ENCODE results near the gene COL23A1.

COL23A1 gene

DNA sequence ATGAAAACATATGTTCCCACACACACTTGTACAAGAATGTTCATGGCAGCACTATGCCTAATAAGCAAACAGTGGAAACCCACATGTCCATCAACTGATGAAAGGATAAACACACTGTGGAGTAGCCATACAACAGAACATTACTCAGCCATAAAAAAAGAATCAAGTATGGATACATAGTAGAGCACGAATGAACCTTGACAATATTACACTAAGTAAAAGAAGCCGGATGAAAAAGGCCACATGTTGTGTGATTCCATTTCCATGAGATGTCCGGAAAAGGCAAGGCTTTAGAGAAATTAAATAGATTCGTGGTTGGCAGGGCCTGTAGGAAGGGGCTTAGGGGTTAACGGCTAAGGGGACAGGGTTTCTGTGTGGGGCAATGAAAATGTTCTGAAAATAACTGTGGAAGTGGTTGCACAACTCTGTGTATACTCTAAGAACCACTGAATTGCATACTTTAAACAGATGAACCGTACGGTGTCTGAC is 51.4 kb downstream of the COL23A1 start:
- in situ Hi-C loops (cut with MboI; ENCODE audit: low sequenced_read_pairs, unreplicated experiment) = no loop called here
- TF ChIP-seq, protein P1, sequence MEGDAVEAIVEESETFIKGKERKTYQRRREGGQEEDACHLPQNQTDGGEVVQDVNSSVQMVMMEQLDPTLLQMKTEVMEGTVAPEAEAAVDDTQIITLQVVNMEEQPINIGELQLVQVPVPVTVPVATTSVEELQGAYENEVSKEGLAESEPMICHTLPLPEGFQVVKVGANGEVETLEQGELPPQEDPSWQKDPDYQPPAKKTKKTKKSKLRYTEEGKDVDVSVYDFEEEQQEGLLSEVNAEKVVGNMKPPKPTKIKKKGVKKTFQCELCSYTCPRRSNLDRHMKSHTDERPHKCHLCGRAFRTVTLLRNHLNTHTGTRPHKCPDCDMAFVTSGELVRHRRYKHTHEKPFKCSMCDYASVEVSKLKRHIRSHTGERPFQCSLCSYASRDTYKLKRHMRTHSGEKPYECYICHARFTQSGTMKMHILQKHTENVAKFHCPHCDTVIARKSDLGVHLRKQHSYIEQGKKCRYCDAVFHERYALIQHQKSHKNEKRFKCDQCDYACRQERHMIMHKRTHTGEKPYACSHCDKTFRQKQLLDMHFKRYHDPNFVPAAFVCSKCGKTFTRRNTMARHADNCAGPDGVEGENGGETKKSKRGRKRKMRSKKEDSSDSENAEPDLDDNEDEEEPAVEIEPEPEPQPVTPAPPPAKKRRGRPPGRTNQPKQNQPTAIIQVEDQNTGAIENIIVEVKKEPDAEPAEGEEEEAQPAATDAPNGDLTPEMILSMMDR (IDR thresholded peaks at IDR 0.05; ENCODE audit: borderline replicate concordance, control extremely low read depth, extremely low read depth, insufficient read depth, missing control alignments) = no peak
- DNase-seq (ENCODE audit: low spot score) = no peak

DNA sequence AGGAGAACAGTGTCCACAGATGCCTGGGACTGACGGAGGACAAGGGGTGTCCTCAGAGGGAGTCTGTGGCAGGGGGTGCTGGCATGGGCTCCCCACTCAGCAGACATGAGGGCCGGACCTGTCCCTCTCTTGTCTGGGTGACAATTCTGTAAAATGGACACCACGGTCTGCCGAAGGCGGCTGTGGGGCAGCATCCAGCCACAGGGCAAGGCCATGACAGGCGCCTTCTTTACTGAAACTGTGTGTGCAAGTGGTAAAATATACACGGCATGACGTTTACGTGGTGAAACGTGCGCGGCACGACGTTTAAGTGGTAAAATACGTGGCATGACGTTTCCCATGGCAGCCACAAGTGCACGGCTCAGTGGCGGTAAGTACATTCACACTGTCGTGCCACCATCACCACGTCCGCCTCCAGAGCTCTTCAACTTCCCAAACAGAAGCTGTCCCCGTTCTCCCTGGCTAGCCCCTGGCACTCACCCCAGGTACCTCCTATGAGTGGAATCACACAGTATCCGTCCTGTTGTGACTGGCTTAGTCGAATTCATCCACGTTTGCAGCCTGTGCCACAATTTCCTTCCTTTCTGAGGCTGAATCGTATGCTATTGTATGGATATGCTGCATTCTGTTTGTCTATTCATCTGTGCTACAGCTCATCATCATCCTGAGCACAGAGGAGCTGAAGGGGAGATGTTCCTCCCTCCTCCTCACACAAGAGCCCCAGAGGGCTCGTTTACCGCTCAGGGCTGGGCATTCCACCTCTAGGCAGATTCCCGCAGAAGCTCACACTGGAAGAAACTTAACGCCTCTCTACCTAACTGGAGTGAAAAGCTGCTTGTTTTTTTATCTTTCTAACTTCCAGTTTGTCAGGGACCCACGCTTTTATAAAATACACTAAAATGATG is 52.5 kb downstream of the COL23A1 start:
- in situ Hi-C loops (cut with MboI; ENCODE audit: low sequenced_read_pairs, unreplicated experiment) = no loop called here
- no peak for DNase-seq (ENCODE audit: low spot score)
- TF ChIP-seq, protein P1 (IDR thresholded peaks at IDR 0.05; ENCODE audit: borderline replicate concordance, control extremely low read depth, extremely low read depth, insufficient read depth, missing control alignments) = no peak

DNA sequence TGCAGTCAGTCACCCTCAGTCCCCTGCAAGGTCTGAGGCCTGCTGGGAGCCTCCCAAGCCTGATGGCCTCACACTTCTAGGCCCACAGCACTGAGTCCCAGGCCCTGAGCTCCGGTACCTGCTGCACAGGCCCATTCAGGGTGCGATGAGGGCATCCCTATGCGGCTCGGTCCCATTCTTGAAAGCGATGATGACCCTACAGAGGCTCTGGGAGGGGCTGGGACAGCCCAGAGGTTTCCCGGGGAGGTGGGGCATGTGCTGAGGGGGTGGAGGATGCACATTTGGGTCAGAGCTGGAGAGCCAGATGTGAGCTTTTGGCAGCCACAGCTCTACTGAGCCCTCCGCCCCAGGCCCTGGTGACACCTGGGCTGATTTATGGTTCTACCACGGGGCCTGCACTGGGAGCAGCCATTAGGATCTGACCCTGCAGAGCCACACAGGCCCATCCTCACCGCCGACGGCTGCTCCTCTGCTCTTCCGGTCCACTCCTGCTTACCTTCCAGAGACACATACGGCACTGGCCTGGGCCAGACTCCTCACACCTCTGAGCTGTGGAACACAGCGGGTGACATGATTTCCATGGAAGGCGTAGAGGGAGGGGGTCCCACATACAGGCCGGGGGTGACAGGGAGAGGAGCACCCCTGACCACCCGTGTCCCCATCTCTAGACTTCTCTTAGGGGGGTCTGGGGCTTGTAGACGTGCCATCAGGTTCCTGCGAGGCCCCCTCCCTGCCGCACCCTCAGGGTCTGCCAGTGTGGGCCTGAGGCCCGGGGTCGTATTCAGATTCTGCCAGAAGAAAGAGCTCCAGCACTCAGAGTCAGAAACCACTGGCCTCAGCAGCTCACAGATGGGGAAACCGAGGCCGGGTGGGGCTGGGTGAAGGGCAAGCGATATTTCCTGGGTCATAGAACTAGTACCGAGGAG is 53.4 kb downstream of the COL23A1 start:
- in situ Hi-C loops (cut with MboI; ENCODE audit: low sequenced_read_pairs, unreplicated experiment) = no loop called here
- DNase-seq (ENCODE audit: low spot score) = no peak
- TF ChIP-seq, protein P1 (IDR thresholded peaks at IDR 0.05; ENCODE audit: borderline replicate concordance, control extremely low read depth, extremely low read depth, insufficient read depth, missing control alignments) = no peak

DNA sequence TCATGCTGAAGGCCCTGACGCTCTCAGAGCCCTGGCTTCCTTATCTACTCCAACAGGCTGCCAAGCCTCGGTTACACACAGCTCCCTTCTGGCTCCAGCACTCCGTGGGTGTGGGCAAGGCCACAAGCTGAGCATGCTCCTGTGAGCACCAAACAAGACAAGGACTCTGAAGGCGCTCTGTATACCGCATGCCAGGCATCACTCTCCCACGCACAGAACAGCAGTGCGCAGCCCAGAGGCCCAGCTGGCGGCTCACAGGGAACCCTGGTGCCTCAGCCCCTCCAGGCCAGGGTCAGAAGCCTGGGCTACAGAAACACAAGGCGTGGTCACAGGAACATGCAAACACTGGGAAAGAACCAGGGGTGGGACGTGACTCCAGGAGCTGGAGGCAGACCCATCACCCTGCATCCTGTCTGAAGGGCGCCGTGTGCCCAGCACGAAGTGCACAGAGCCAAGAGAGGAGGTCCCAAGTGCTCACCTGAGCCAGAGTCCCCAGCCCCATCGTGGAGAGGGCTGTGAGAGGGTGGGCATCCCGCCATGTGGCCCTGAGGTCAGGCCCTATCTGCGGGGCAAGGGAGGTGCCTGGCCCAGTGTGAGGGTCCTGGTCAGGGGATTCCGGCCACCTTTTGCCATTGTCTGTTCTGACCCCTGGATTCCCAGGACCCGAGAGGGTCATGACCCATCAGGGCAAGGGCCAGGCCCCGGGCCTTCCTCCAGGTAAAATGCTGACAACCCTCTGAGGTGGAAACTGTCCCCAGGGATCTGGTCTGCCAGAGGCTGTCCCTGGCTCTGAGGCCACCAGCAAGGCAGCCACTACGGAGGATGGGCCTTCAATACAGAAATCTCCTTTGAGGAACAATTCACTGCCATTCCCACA is 54.7 kb downstream of the COL23A1 start:
- no peak for DNase-seq (ENCODE audit: low spot score)
- TF ChIP-seq, protein P1 (IDR thresholded peaks at IDR 0.05; ENCODE audit: borderline replicate concordance, control extremely low read depth, extremely low read depth, insufficient read depth, missing control alignments) = no peak
- in situ Hi-C loops (cut with MboI; ENCODE audit: low sequenced_read_pairs, unreplicated experiment) = no loop called here

DNA sequence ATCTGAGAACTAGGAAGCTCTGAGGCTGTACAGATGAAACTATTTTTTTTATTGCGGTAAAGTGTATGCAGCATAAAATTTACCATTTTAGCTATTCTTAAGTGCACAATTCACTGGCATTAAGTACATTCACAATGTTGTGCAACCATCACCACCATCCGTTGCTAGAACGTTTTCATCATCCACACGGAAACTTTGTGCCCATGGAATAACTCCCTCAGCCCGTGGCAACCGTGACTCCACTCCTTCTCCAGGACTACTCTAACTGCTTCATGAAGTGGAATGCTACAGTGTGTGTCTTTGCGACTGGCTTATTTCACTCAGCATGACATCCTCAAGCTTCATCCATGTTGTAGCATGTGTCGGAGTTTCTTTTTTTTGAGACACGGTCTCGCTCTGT is 57.1 kb downstream of the COL23A1 start:
- no peak for DNase-seq (ENCODE audit: low spot score)
- TF ChIP-seq, protein P1 (IDR thresholded peaks at IDR 0.05; ENCODE audit: borderline replicate concordance, control extremely low read depth, extremely low read depth, insufficient read depth, missing control alignments) = no peak
- in situ Hi-C loops (cut with MboI; ENCODE audit: low sequenced_read_pairs, unreplicated experiment) = no loop called here
